Left ventricle myocardium superior (tissue), 1 donor: Measurements from ENCODE around the gene PRM2. TPM values are rescaled to one million over a fixed set of nuclear protein-coding genes. Genes with fewer than 3 reads are reported as not detected.

ENCODE experiments used
- ATAC-seq: fragments of 200-7000 bp; cut with Tn5 transposase; one replicate; pipeline ENCODE4 v1.9.1; 2020; ENCODE audit warnings: mild to moderate bottlenecking, moderate library complexity
- DNase-seq: peaks from one replicate; pipeline ENCODE4 v3.0.0-alpha.2; 2020
- intact Hi-C: fragments of 100-400 bp; cut with micrococcal nuclease; formaldehyde crosslinking; loops from one replicate; pipeline ENCODE4 v1.11.0; 2022
- microRNA-seq: library from miRNA; unstranded; fragments of <30 nt; microRNA quantifications from one replicate; pipeline ENCODE4 v1.2.0, GENCODE V29; 2020; ENCODE audit warnings: borderline number of aligned reads
- total RNA-seq: library from RNA; stranded (reverse); fragmentation: NEBNext Ultra II Directional; extraction: Animal tissue kit (Norgen Biotek cat#: 25700); gene quantifications from one replicate; pipeline ENCODE4 v1.2.1, GENCODE V29; 2021
- donor health status: DM: no; HTN: yes; CAD: no; lungs with severe emphysema.

PRM2 gene
- total RNA-seq, 1 donor from 2014 or later, result not detected

GRCh38 chr16:11236461-11237254, 39.6 kb downstream of the PRM2 start:
- intact Hi-C loops, result no loop called here
- no peak for DNase-seq
- no peak for ATAC-seq

- ATAC-seq, result no peak
- intact Hi-C loops, result no loop called here
- no peak for DNase-seq
Observed at GRCh38 chr16:11235703-11235991, 40.6 kb downstream of the PRM2 start.

GRCh38 chr16:11234884-11235702, 41.2 kb downstream of the PRM2 start:
- no peak for DNase-seq
- peak; percentile 57 for ATAC-seq
- intact Hi-C loops, result no loop called here

GRCh38 chr16:11233727-11234376, 42.4 kb downstream of the PRM2 start:
- intact Hi-C loops, result no loop called here

GRCh38 chr16:11232852-11233726, 43.2 kb downstream of the PRM2 start:
- intact Hi-C loops, result no loop called here
- peak; percentile 65 for DNase-seq
- peak; percentile 65 for ATAC-seq

More at GRCh38 chr16:11233727-11234376, 42.4 kb downstream of the PRM2 start:
- DNase-seq (no peak), ATAC-seq (no peak)

GRCh38 chr16:11232302-11232851, 43.9 kb downstream of the PRM2 start:
- ATAC-seq (no peak), DNase-seq (no peak)
- intact Hi-C loops, result no loop called here

- no peak for DNase-seq
- intact Hi-C loops, result no loop called here
- no peak for ATAC-seq
Observed at GRCh38 chr16:11231367-11231970, 44.8 kb downstream of the PRM2 start.

- intact Hi-C loops, result no loop called here
- ATAC-seq (peak; percentile 7), DNase-seq (no peak)
Observed at GRCh38 chr16:11229906-11230305, 46.4 kb downstream of the PRM2 start.

- DNase-seq (no peak), ATAC-seq (no peak)
- intact Hi-C loops, result no loop called here
Observed at GRCh38 chr16:11229432-11229831, 46.8 kb downstream of the PRM2 start.

- ATAC-seq (no peak), DNase-seq (no peak)
- intact Hi-C loops, result no loop called here
Observed at GRCh38 chr16:11225677-11226549, 50.4 kb downstream of the PRM2 start.

Small RNA genes within 50 kb of the gene (microRNA-seq; reads per million reads assigned to microRNA genes)
- gene MIR548H2, result not detected

Other genes with a start within 250 kb of the PRM2 start
- gene SOCS1, start 20.3 kb downstream of the PRM2 start, total RNA-seq, result 3.8 TPM
- gene TNP2, start 7.2 kb downstream of the PRM2 start, total RNA-seq, result not detected
- not detected for gene PRM3, start 2.9 kb downstream of the PRM2 start, total RNA-seq
- gene PRM1, start 4.8 kb upstream of the PRM2 start, total RNA-seq, result not detected
- 0.45 TPM for gene RMI2, start 69.0 kb upstream of the PRM2 start, total RNA-seq